Ascending aorta (tissue), 2 donors: ENCODE measurements around the gene RNGTT. TPM values are rescaled to one million over a fixed set of nuclear protein-coding genes. Genes with fewer than 3 reads are reported as not detected.

Source experiments
- DNase-seq, 2 donors: peaks; one replicate each; pipeline ENCODE4 v3.0.0-alpha.2; 2019; ENCODE audit warnings: low spot score in 2 of 2
- H3K27ac ChIP-seq, 2 donors: fragments of 200-600 bp; sonication (generic); one replicate each; pipeline ENCODE4 v1.5.1; 2016 to 2017; ENCODE audit warnings: mild to moderate bottlenecking in 1 of 2
- H3K27me3 ChIP-seq: fragments of 200-600 bp; sonication (generic); one replicate; pipeline ENCODE4 v1.5.1; 2017
- H3K36me3 ChIP-seq, 2 donors: fragments of 200-600 bp; sonication (generic); one replicate each; pipeline ENCODE4 v1.5.1; 2016
- H3K4me1 ChIP-seq, 2 donors: fragments of 200-600 bp; sonication (generic); one replicate each; pipeline ENCODE4 v1.5.1; 2016 to 2017; ENCODE audit warnings: mild to moderate bottlenecking in 1 of 2
- H3K4me3 ChIP-seq, 2 donors: fragments of 200-600 bp; sonication (generic); one replicate each; pipeline ENCODE4 v1.5.1; 2016 to 2017; ENCODE audit warnings: mild to moderate bottlenecking in 1 of 2
- H3K9me3 ChIP-seq, 2 donors: fragments of 200-600 bp; sonication (generic); one replicate each; pipeline ENCODE4 v1.5.1; 2016
- CTCF ChIP-seq, 3 experiments: fragments of 200-600 bp in 2 of 3; fragments of 450-650 bp in 1 of 3; sonication (generic) in 2 of 3; IDR thresholded peaks; one replicate each; pipeline ENCODE4 v1.5.1; 2016 to 2019; ENCODE audit warnings: antibody characterized with exemption in 3 of 3, mild to moderate bottlenecking in 1 of 3, moderate library complexity in 1 of 3
- intact Hi-C: fragments of 100-400 bp; cut with DNase I; formaldehyde crosslinking; loops from one replicate; pipeline ENCODE4 v1.15.1; 2023
- total RNA-seq: library from RNA; depleted of rRNA; stranded (reverse); fragments of >200 nt; gene quantifications from one replicate; pipeline ENCODE4 v1.1.0, GENCODE V29; 2016

The RNGTT gene
- total RNA-seq, 1 donor from 2014 or later = 13.4 TPM

GRCh38 chr6:88680654-88681053 is 282.8 kb downstream of the RNGTT start:
- no peak for TF ChIP-seq CTCF (IDR thresholded peaks at IDR 0.05)
- intact Hi-C loops = no loop called here
- Histone ChIP-seq H3K36me3 (peaks cover 0 to 4% of the 10 kb centered on the region in 2 donors), H3K27ac (no peak overlapping the region), H3K4me3 (no peak overlapping the region), H3K9me3 (no peaks in the 10 kb centered on the region), H3K27me3 (no peaks in the 10 kb centered on the region), H3K4me1 (no peaks in the 10 kb centered on the region)
- DNase-seq = no peak

GRCh38 chr6:88679841-88680240 is 283.6 kb downstream of the RNGTT start:
- DNase-seq = no peak
- H3K27me3 ChIP-seq = no peaks in the 10 kb centered on the region

GRCh38 chr6:88677356-88677755 is 286.1 kb downstream of the RNGTT start:
- H3K27me3 ChIP-seq = no peaks in the 10 kb centered on the region
- H3K4me3 ChIP-seq = no peak overlapping the region
- no peak for TF ChIP-seq CTCF (IDR thresholded peaks at IDR 0.05)
- peaks cover 0 to 4% of the 10 kb centered on the region in 2 donors for H3K36me3 ChIP-seq
- intact Hi-C loops = no loop called here
- H3K9me3 ChIP-seq = no peaks in the 10 kb centered on the region
- no peak for DNase-seq
- H3K4me1 ChIP-seq = no peaks in the 10 kb centered on the region
- no peak overlapping the region for H3K27ac ChIP-seq

More at GRCh38 chr6:88679841-88680240, 283.6 kb downstream of the RNGTT start:
- intact Hi-C loops = no loop called here
- Histone ChIP-seq H3K9me3 (no peaks in the 10 kb centered on the region), H3K27ac (no peak overlapping the region), H3K36me3 (peaks cover 0 to 4% of the 10 kb centered on the region in 2 donors), H3K4me3 (no peak overlapping the region), H3K4me1 (no peaks in the 10 kb centered on the region)
- no peak for TF ChIP-seq CTCF (IDR thresholded peaks at IDR 0.05)

- Histone ChIP-seq H3K4me3 (no peak overlapping the region), H3K9me3 (peaks cover 15 to 23% of the 10 kb centered on the region in 2 donors)
- intact Hi-C loops = no loop called here
Measured at GRCh38 chr6:88671624-88672023, 291.8 kb downstream of the RNGTT start.

GRCh38 chr6:88670369-88670768 is 293.0 kb downstream of the RNGTT start:
- H3K9me3 ChIP-seq = peaks cover 15 to 23% of the 10 kb centered on the region in 2 donors
- intact Hi-C loops = no loop called here
- no peaks in the 10 kb centered on the region for H3K4me1 ChIP-seq
- no peak overlapping the region for H3K4me3 ChIP-seq
- no peaks in the 10 kb centered on the region for H3K27me3 ChIP-seq
- no peak for DNase-seq
- no peaks in the 10 kb centered on the region for H3K36me3 ChIP-seq
- TF ChIP-seq CTCF (IDR thresholded peaks at IDR 0.05) = no peak
- H3K27ac ChIP-seq = no peak overlapping the region

More at GRCh38 chr6:88671624-88672023, 291.8 kb downstream of the RNGTT start:
- Histone ChIP-seq H3K36me3 (no peaks in the 10 kb centered on the region), H3K4me1 (no peaks in the 10 kb centered on the region), H3K27ac (no peak overlapping the region), H3K27me3 (no peaks in the 10 kb centered on the region)
- no peak for TF ChIP-seq CTCF (IDR thresholded peaks at IDR 0.05)
- DNase-seq = no peak

GRCh38 chr6:88669475-88669874 is 293.9 kb downstream of the RNGTT start:
- Histone ChIP-seq H3K27ac (no peak overlapping the region), H3K4me3 (no peak overlapping the region), H3K4me1 (no peaks in the 10 kb centered on the region), H3K36me3 (no peaks in the 10 kb centered on the region), H3K27me3 (no peaks in the 10 kb centered on the region), H3K9me3 (peaks cover 15 to 23% of the 10 kb centered on the region in 2 donors)
- intact Hi-C loops = no loop called here
- DNase-seq = no peak
- TF ChIP-seq CTCF (IDR thresholded peaks at IDR 0.05) = no peak
